Smooth muscle cell (in vitro differentiated cells): ENCODE data around the gene NTF3. TPM values are rescaled to one million over a fixed set of nuclear protein-coding genes. Genes with fewer than 3 reads are reported as not detected.

Experiments
- DNase-seq: peaks from one replicate; lab custom pipeline; 2025; ENCODE audit not compliant: unreplicated experiment; lab: John Stamatoyannopoulos, UW
- H2AFZ ChIP-seq: fragments of 200-600 bp; sonication (generic); 2 replicates; pipeline ENCODE4 v1.6.0; 2016; ENCODE audit warnings: antibody characterized with exemption, low read depth, mild to moderate bottlenecking
- H3F3A ChIP-seq: fragments of 200-600 bp; sonication (generic); 2 replicates; pipeline ENCODE4 v1.6.0; 2017; ENCODE audit warnings: antibody characterized with exemption, low read depth
- H3K27ac ChIP-seq: fragments of 200-600 bp; sonication (generic); 2 replicates; pipeline ENCODE4 v1.5.1; 2016; ENCODE audit warnings: low read depth, mild to moderate bottlenecking
- H3K27me3 ChIP-seq: fragments of 200-600 bp; sonication (generic); 2 replicates; pipeline ENCODE4 v1.6.1; 2016; ENCODE audit warnings: low read depth, mild to moderate bottlenecking
- H3K36me3 ChIP-seq: fragments of 200-600 bp; sonication (generic); 2 replicates; pipeline ENCODE4 v1.5.1; 2016; ENCODE audit warnings: low read depth
- H3K4me1 ChIP-seq: fragments of 200-600 bp; sonication (generic); 2 replicates; pipeline ENCODE4 v1.5.1; 2016; ENCODE audit warnings: low read depth
- H3K4me2 ChIP-seq: fragments of 200-600 bp; sonication (generic); 2 replicates; pipeline ENCODE4 v1.6.0; 2016; ENCODE audit warnings: mild to moderate bottlenecking
- H3K4me3 ChIP-seq: fragments of 200-600 bp; sonication (generic); 2 replicates; pipeline ENCODE4 v1.5.1; 2016; ENCODE audit warnings: mild to moderate bottlenecking
- H3K79me2 ChIP-seq: fragments of 200-600 bp; sonication (generic); 2 replicates; pipeline ENCODE4 v1.6.0; 2016; ENCODE audit warnings: low read depth, mild to moderate bottlenecking
- H3K9ac ChIP-seq: fragments of 200-600 bp; sonication (generic); 2 replicates; pipeline ENCODE4 v1.6.0; 2016; ENCODE audit warnings: low read depth
- H3K9me3 ChIP-seq: fragments of 200-600 bp; sonication (generic); replicated peaks from 2 replicates; pipeline ENCODE4 v1.5.1; 2016; ENCODE audit warnings: low read depth
- H4K20me1 ChIP-seq: fragments of 200-600 bp; sonication (generic); 2 replicates; pipeline ENCODE4 v1.6.0; 2016; ENCODE audit warnings: low read depth
- CTCF ChIP-seq: fragments of 200-600 bp; sonication (generic); IDR thresholded peaks from 2 replicates; pipeline ENCODE4 v1.5.1; 2017; ENCODE audit warnings: borderline replicate concordance, mild to moderate bottlenecking, antibody characterized with exemption; ENCODE audit not compliant: insufficient read depth, poor library complexity, severe bottlenecking
- WGBS: methylation state at CpG from one replicate; pipeline ENCODE4 v1.1.7; 2016; ENCODE audit warnings: low lambda C conversion rate; 5-methylcytosine and 5-hydroxymethylcytosine counted together
- polyA plus RNA-seq: library from polyadenylated mRNA; unstranded; fragments of >200 nt; fragmentation: Nextera tagmentation; extraction: Ambion mirVana; gene quantifications from 2 replicates; pipeline ENCODE4 v1.2.1, GENCODE V29; 2016
- total RNA-seq: library from RNA; depleted of rRNA; stranded (reverse); fragments of >200 nt; gene quantifications from 2 replicates; pipeline ENCODE4 v1.2.3, GENCODE V29; 2014

Gene NTF3
- total and polyA plus RNA-seq, 2 experiments from 2014 or later: 1.1 to 3.4 TPM

DNA sequence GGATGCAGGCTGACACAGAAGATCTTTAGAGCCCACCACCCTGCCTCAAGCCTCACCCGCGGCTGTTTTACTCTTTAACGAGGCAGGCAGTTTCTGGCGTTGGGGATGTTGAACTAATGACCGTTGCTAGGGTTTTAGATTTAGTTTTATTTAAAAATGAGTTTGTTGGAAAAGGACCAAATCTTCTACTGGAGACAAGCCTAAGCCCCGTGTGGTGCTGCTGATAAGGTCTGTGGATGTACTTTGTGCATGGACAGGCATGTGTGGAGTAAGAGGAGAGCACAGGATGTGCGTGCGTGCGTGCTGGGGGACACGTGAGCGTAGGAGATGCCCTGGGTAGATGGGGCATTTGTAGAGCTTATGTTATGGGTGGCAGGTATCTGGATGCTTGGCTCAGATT, 5.7 kb downstream of the NTF3 start:
- Histone ChIP-seq H3K4me1 (peaks cover 17% of the 10 kb centered on the region), H3K9ac (no peak overlapping the region), H2AFZ (no peak overlapping the region), H3K27me3 (peaks cover 46% of the 10 kb centered on the region), H4K20me1 (no peaks in the 10 kb centered on the region), H3K9me3 (no peaks in the 10 kb centered on the region), H3K36me3 (no peaks in the 10 kb centered on the region), H3K4me2 (no peak overlapping the region), H3K79me2 (no peaks in the 10 kb centered on the region), H3F3A (no peaks in the 10 kb centered on the region), H3K4me3 (no peak overlapping the region), H3K27ac (no peak overlapping the region)
- WGBS: 89% methylated on average over 11 of the region's 11 CpGs
- DNase-seq: no peak
- TF ChIP-seq CTCF: no peak

DNA sequence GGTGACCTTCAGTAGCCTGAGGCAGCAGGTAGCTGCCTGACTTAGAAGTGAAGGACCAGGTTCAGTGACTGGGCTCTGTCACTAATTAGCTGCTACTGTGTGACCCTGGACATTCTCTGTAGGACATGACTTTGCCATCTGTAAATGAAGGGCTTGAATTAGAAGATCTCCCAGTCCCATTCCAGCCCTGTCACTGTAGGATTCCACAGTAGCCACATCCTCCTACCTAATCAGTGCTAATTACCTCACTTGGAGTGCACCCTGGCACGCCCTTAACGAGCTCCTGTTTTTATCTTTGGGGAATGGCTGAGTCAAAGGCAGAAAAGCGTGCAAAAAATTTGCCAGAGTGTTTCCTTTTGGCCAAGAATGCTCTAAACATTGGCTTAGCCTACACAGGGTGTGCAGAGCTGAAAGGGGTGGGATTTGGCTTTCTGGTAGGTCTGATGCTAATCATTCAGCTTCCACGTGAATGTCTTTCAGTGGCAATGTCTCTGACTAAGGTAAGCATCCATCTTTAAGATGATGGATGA, 6.8 kb downstream of the NTF3 start:
- 34% methylated on average over 4 of the region's 4 CpGs for WGBS
- Histone ChIP-seq H3K27ac (no peak overlapping the region), H2AFZ (no peak overlapping the region), H3K4me2 (no peak overlapping the region), H3K4me1 (peaks cover 10% of the 10 kb centered on the region), H3K79me2 (no peaks in the 10 kb centered on the region), H3K9me3 (no peaks in the 10 kb centered on the region), H3K36me3 (no peaks in the 10 kb centered on the region), H3K9ac (no peak overlapping the region), H3K4me3 (no peak overlapping the region), H3K27me3 (peaks cover 38% of the 10 kb centered on the region), H4K20me1 (no peaks in the 10 kb centered on the region), H3F3A (no peaks in the 10 kb centered on the region)
- no peak for TF ChIP-seq CTCF
- no peak for DNase-seq

DNA sequence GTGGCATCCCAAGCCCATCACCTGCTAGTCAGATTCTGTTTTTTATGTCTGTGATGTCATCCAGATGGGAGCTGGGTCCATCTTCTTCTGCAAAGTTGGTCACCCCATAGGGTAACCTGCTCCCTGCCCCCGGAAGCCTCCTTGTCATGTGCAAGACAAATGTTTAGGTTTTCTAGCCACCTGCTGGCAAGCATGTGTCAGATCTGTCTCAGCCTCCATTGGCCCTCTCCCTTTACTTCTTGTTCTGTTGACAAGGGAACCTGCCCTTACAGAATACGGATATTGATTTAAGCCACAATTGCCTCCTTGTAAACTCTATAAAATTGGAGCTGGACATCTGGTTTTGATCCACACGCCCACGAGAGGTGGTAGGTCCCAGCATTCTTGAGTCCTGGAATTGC, 7.5 kb downstream of the NTF3 start:
- no peak for DNase-seq
- no peak overlapping the region for H2AFZ ChIP-seq
- H3K9ac ChIP-seq: no peak overlapping the region
- no peaks in the 10 kb centered on the region for H3K79me2 ChIP-seq
- no peak for TF ChIP-seq CTCF
- no peak overlapping the region for H3K4me2 ChIP-seq
- no peak overlapping the region for H3K4me3 ChIP-seq
- WGBS: 77% methylated on average over 4 of the region's 4 CpGs
- H3K27ac ChIP-seq: no peak overlapping the region
- no peaks in the 10 kb centered on the region for H3K36me3 ChIP-seq
- H3F3A ChIP-seq: no peaks in the 10 kb centered on the region
- H3K4me1 ChIP-seq: peaks cover 10% of the 10 kb centered on the region
- H3K27me3 ChIP-seq: peaks cover 38% of the 10 kb centered on the region
- H4K20me1 ChIP-seq: no peaks in the 10 kb centered on the region
- no peaks in the 10 kb centered on the region for H3K9me3 ChIP-seq

DNA sequence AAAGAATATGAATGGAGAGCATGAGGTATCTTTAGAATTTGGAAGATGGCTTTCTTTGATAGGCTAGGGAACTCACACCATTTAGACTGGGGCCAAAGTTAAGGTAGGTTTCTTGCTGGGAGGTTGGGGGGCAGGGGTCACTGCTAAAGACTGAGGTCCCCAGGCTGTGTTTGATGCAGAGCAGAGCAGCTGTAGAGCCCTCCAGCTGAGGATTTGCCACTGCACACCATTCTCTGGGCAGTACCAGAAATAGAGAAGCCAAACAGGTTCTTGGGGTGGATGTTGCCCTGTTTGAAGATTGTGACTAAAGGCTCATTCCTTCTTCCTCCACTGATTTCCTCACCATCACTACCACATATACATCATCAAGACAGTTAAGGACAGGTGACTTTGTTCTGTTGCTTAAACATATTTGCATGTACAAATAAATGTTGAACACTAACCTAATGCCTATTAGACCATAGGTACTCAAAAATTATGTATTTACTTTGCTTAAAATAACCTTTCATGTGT, 7.9 kb downstream of the NTF3 start:
- Histone ChIP-seq H3K27me3 (peaks cover 37% of the 10 kb centered on the region), H3K9ac (no peak overlapping the region), H3K4me1 (peaks cover 10% of the 10 kb centered on the region), H3K36me3 (no peaks in the 10 kb centered on the region), H3F3A (no peaks in the 10 kb centered on the region), H4K20me1 (no peaks in the 10 kb centered on the region), H3K79me2 (no peaks in the 10 kb centered on the region), H3K27ac (no peak overlapping the region), H3K9me3 (no peaks in the 10 kb centered on the region), H2AFZ (no peak overlapping the region), H3K4me2 (no peak overlapping the region), H3K4me3 (no peak overlapping the region)
- no peak for DNase-seq
- no peak for TF ChIP-seq CTCF
